Right ventricle myocardium superior (tissue), 1 donor: ENCODE measurements around the gene PROP1. TPM values are rescaled to one million over a fixed set of nuclear protein-coding genes. Genes with fewer than 3 reads are reported as not detected.
"Not testable (repeated sequence)": the region's sequence is repeated elsewhere in the genome, so short reads cannot be mapped to it uniquely, and the experiment has no call there.

Experiments
- ATAC-seq: fragments of 200-7000 bp; cut with Tn5 transposase; one replicate; pipeline ENCODE4 v1.9.1; 2020; ENCODE audit warnings: mild to moderate bottlenecking; ENCODE audit not compliant: poor library complexity
- DNase-seq: peaks from one replicate; pipeline ENCODE4 v3.0.0-alpha.2; 2020
- intact Hi-C: fragments of 100-400 bp; cut with DNase I; formaldehyde crosslinking; loops from one replicate; pipeline ENCODE4 v1.11.2; 2022
- total RNA-seq: library from RNA; stranded (reverse); fragmentation: NEBNext Ultra II Directional; extraction: Animal tissue kit (Norgen Biotek cat#: 25700); gene quantifications from one replicate; pipeline ENCODE4 v1.2.1, GENCODE V29; 2021
- donor health status: DM: no; HTN: yes; CAD: no; lungs with severe emphysema.

PROP1 gene
- total RNA-seq, 1 donor from 2014 or later: not detected

- intact Hi-C loops: no loop called here
- ATAC-seq: no peak
- no peak for DNase-seq
Observed at GRCh38 chr5:177984584-177985206, 11.3 kb downstream of the PROP1 start.

DNA sequence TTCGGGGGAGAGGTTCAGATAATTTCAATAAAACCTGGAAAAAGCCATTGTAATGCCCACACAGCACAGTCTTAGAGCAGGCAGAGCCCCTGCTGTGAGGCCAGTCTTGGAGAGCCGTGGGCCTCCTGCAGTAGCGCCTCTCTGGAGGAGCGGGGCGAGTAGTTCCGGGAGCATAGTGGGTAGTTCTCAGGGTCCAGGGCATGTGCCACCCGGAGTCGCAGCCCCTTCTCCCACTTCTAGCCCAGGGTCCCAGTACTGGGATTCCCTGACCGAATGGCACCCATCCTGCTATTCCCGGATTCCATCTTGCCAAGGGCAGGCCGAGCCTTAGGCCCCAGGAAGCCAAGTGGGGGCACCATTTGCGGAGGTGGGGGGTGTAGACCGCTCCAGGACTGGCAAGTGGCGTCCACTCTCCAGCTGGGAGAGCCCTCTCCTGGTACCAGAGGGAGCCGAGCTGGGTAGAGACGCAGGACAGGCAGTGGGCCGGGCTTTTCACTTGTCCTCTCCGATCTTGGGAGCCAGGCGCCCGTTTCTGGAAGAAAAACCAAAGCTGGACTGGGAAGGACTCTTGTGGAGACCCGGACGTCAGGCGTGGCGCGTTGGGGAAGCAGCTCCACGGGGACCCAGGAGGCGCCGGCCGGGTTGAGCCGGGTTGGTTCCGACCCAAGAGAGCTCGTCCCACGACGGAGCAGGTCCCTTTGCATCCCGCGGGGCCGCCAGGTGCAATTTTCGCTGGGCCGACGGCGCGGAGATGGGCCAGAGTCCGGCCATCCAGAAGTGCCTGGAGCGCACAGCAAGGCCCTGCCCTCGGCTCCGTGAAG lies 12.1 kb downstream of the PROP1 start:
- DNase-seq (no peak), ATAC-seq (no peak)
- intact Hi-C loops: no loop called here

DNA sequence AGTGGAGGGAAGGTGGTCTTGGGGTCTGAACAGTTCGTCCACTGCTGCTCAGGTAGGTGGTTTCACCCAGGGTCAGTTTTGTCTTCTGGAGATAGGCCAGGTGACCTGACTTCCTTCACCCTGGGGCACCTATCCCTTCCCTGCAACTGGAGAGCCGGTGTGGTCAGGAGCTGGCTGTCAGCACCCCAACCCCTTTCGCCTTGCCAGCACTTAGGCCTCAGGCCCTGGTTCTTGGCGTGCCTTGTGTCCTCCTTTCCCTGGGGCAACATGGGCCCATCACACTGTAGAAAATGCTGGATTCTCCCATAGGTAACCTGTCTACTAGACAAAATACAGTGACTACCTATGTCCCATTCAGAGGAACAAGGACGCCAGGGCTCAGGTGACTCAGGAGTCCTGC lies 13.1 kb downstream of the PROP1 start:
- no peak for ATAC-seq
- DNase-seq: no peak
- intact Hi-C loops: no loop called here

GRCh38 chr5:177982072-177982727 lies 13.8 kb downstream of the PROP1 start:
- DNase-seq (no peak), ATAC-seq (no peak)
- intact Hi-C loops: no loop called here

- intact Hi-C loops: no loop called here
- DNase-seq: no peak
- ATAC-seq: no peak
Observed at GRCh38 chr5:177981296-177982071, 14.6 kb downstream of the PROP1 start.

DNA sequence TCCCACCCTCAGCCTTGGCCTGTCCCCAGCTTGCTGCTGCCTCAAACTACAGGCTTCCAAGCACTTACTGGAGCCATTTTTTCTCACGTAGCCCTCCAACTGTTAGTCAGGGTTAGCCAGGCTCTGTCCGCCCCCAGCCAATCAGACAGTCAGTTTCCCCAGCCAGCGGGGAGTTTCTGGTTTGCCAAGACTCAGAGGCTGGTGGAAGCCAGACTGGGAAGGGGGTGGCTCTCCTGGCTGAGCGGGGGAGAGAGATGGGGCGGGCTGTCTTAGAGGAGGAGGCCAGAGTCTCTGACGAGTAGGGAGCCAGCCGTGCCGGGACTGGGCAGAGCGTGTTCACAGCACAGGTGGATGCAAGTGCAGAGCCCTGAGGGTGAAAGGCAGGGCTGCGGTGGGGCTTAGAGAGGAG lies 15.3 kb downstream of the PROP1 start:
- DNase-seq: no peak

GRCh38 chr5:177977600-177977999 lies 18.4 kb downstream of the PROP1 start:
- intact Hi-C loops, ATAC-seq, DNase-seq: not testable (repeated sequence)

More for the DNA sequence above, 15.3 kb downstream of the PROP1 start:
- no peak for ATAC-seq
- intact Hi-C loops: no loop called here

GRCh38 chr5:177973066-177973635 lies 22.9 kb downstream of the PROP1 start:
- DNase-seq (no peak), ATAC-seq (no peak)
- intact Hi-C loops: no loop called here

GRCh38 chr5:177972613-177973012 lies 23.4 kb downstream of the PROP1 start:
- DNase-seq (no peak), ATAC-seq (no peak)
- intact Hi-C loops: no loop called here

GRCh38 chr5:177972014-177972413 lies 24.0 kb downstream of the PROP1 start:
- DNase-seq, ATAC-seq, intact Hi-C loops: not testable (repeated sequence)

DNA sequence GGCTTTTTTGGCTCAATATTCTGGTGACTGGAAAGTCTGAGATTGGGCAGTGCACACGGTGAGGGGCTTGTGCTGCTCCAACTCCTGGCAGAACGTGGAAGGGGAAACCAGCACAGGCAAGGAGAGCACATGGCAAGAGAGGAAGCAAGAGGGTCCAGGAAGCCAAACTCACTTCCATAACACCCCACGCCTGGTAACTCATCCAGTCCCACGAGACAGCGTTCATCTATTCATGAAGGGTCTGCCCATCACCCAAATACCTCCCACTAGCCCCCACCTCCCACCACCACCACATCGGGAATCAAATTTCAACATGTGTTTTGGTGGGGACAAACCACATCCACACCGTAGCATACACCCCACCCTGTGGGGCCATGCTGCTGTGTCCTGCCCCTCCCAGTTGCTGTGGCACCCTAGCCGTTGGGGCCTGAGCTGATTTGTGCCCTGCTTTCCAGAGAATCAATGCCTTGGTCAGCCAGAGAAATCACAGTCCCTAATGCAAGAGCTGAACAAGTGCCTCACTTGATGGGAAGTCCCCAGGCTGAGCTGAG lies 27.3 kb downstream of the PROP1 start:
- ATAC-seq: no peak
- DNase-seq: no peak
- intact Hi-C loops: no loop called here

DNA sequence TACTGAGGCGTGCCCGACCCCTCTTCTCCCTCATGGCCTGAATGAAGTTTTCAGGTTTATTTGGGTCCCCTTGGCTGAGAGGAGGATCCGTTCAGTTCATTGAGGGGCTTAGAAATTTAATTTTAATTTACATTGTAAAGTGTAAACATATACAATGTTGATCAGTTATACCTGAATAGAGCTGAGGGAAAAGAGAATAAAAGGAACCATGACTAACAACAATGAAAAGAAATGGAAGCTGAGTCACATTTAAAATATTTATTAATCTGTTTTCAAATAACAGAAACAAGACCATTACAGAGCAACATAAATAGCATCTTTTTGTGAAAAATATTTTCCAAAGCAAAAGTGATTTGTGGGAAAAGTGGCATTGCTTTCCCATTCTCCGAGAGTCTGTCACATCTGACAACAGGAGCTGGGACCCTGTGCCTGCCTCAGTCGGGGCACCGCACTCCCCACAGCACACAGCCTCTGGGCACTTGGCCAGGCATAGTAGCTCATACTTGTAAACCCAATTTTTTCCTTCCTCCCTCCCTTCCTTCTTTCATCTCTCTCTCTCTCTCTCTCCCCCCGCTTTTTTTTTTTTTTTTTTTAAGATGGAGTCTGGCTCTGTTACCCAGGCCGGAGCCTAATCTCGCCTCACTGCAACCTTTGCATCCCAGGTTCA lies 28.7 kb downstream of the PROP1 start:
- DNase-seq (no peak), ATAC-seq (no peak)
- intact Hi-C loops: no loop called here

- no peak for DNase-seq
- intact Hi-C loops: no loop called here
- no peak for ATAC-seq
Observed at GRCh38 chr5:177966839-177967166, 29.2 kb downstream of the PROP1 start.

DNA sequence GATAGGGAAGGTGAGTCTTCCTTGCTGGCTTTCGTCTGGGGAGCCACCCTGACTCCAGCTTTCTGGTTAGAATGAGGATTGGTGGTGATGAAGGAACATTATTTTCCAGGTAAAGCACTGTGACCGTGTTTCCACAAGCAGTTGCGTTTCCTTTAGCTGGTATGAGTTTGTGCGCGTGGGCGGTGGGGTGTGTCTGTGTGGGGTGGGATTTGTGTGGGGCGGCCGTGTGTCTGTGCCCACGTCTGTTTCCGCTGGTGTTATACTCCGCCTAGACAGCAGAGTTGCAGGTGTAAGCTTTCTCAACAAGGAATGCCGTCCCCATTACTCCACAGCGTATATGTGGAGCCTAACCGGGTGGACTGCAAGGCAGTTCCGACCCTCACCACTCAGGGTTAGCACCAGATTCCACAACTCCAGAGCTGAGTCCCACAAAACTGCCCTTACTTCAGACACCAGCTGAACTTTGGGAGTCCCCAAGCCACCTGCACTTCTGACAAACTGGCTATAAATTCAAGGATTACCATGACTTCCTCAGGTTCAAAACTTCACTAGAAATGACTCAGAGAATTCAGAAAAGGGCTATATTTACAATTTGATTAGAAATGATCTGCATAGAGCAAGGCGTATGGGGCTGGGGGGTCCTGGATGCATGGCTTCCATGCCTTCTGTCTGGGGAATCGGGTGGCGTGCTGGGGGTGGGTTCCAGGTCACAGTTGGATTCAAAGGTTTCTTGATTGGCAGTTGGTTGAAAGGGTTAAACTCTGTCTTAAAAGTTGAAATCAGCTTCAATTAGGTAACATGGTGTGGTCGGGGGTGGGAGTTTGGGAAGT lies 29.8 kb downstream of the PROP1 start:
- no peak for ATAC-seq
- DNase-seq: no peak
- intact Hi-C loops: no loop called here

DNA sequence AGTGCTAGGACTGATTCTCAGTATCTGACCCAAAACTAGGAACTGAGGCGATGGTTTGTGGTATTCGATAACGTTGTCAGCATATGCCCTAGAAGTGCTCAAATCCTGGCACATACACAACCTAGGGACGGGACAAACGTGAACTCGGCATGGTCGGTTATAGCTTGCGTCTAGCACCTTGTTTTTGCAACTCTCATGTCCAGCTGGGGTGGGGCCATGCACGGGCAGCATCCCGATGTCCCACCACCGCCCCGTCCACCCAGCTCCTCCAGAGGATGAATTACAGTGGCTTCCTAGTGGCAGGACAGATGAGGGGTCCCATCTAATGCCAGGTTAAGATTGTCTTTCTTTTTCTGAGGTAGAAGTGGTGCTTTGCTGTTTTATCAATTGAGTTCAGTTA lies 31.6 kb downstream of the PROP1 start:
- DNase-seq (no peak), ATAC-seq (no peak)
- intact Hi-C loops: no loop called here

GRCh38 chr5:177963966-177964365 lies 32.1 kb downstream of the PROP1 start:
- ATAC-seq: no peak
- DNase-seq: no peak
- intact Hi-C loops: no loop called here

DNA sequence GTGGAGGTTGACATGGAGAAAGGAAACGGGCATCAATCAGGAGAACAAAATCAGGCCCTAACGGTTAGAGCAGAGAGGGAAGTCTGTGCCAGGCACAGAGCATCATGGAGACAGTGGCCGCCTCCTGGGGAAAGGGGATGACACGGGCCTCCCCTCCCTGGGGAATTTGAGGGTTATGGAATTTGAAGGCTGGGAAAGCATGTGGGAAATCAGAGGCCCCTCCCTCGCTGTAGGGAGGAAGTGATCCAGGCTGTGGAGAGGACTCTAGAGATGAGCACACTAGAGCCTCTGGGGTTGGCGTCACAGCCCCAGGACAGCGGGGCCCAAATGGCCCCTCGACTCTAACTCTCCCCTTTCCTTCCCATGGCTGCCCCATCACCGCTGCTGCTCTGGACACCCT lies 36.7 kb downstream of the PROP1 start:
- intact Hi-C loops: no loop called here
- no peak for DNase-seq
- ATAC-seq: no peak
